OCI-LY1 (cell line): ENCODE data around the gene ARPC5L.

Source experiments
- H2AFZ ChIP-seq: fragments of 200-600 bp; sonication (generic), shearing (Covaris generic); 2 replicates; pipeline ENCODE4 v1.6.0; 2014; ENCODE audit warnings: antibody characterized with exemption, mild to moderate bottlenecking, low read length
- H3F3A ChIP-seq: fragments of 200-600 bp; sonication (generic), shearing (Covaris generic); 2 replicates; pipeline ENCODE4 v1.6.0; 2014; ENCODE audit warnings: mild to moderate bottlenecking, antibody characterized with exemption, low read length, moderate library complexity; ENCODE audit not compliant: insufficient read depth
- H3K27ac ChIP-seq: fragments of 200-600 bp; sonication (generic); 2 replicates; pipeline ENCODE4 v1.5.1; 2014; ENCODE audit warnings: low read length, mixed run types, mild to moderate bottlenecking, low read depth; ENCODE audit not compliant: poor library complexity, severe bottlenecking
- H3K27me3 ChIP-seq: fragments of 200-600 bp; sonication (generic); 2 replicates; pipeline ENCODE4 v1.6.0; 2014; ENCODE audit warnings: antibody characterized with exemption, mild to moderate bottlenecking, low read length, moderate library complexity; ENCODE audit not compliant: insufficient read depth
- H3K36me3 ChIP-seq: fragments of 200-600 bp; sonication (generic); 2 replicates; pipeline ENCODE4 v1.6.1; 2014; ENCODE audit warnings: mild to moderate bottlenecking, antibody characterized with exemption, low read length, moderate library complexity, mixed read lengths; ENCODE audit not compliant: insufficient read depth
- H3K4me1 ChIP-seq: fragments of 200-600 bp; sonication (generic); 2 replicates; pipeline ENCODE4 v1.5.1; 2014; ENCODE audit warnings: mild to moderate bottlenecking, low read length, moderate library complexity; ENCODE audit not compliant: insufficient read depth, severe bottlenecking
- H3K4me2 ChIP-seq: fragments of 200-600 bp; sonication (generic), shearing (Covaris generic); 2 replicates; pipeline ENCODE4 v1.6.1; 2014; ENCODE audit warnings: low read length
- H3K4me3 ChIP-seq: fragments of 200-600 bp; sonication (generic); 2 replicates; pipeline ENCODE4 v1.5.1; 2014; ENCODE audit warnings: low read length, low read depth, mild to moderate bottlenecking, mixed read lengths; ENCODE audit not compliant: poor library complexity, severe bottlenecking
- H3K79me2 ChIP-seq: fragments of 200-600 bp; shearing (Covaris generic); 2 replicates; pipeline ENCODE4 v1.6.1; 2016; ENCODE audit warnings: mixed run types, low read length, mixed read lengths; ENCODE audit not compliant: insufficient read depth
- H3K9ac ChIP-seq: fragments of 200-600 bp; sonication (generic), shearing (Covaris generic); 2 replicates; pipeline ENCODE4 v1.6.1; 2014; ENCODE audit warnings: mild to moderate bottlenecking, low read length, mixed read lengths
- H3K9me2 ChIP-seq: fragments of 200-600 bp; sonication (generic), shearing (Covaris generic); 2 replicates; pipeline ENCODE4 v1.6.1; 2014; ENCODE audit warnings: low read depth, mild to moderate bottlenecking, low read length, mixed read lengths
- H3K9me3 ChIP-seq: fragments of 200-600 bp; shearing (Covaris generic); 2 replicates; pipeline ENCODE4 v1.6.1; 2014; ENCODE audit warnings: low read length, mixed read lengths
- H4K20me1 ChIP-seq: fragments of 200-600 bp; sonication (generic), shearing (Covaris generic); 2 replicates; pipeline ENCODE4 v1.6.0; 2016; ENCODE audit warnings: mild to moderate bottlenecking, low read length; ENCODE audit not compliant: insufficient read depth
- CTCF ChIP-seq: fragments of 200-600 bp; sonication (generic), shearing (Covaris generic); IDR thresholded peaks from 2 replicates; pipeline ENCODE4 v1.5.1; 2017; ENCODE audit warnings: mild to moderate bottlenecking, antibody characterized with exemption, low read length, moderate library complexity, mixed read lengths
- EZH2 ChIP-seq: fragments of 200-600 bp; sonication (generic), shearing (Covaris generic); IDR thresholded peaks from 2 replicates; pipeline ENCODE4 v1.8.0; 2017; ENCODE audit warnings: borderline replicate concordance, mixed run types, mild to moderate bottlenecking, antibody characterized with exemption, low read length, moderate library complexity, mixed read lengths

The ARPC5L gene

GRCh38 chr9:124839612-124840299, 22.2 kb upstream of the ARPC5L start:
- no peak overlapping the region for H2AFZ ChIP-seq
- no peak overlapping the region for H3K9ac ChIP-seq
- H3K9me2 ChIP-seq, result no peaks in the 10 kb centered on the region
- no peaks in the 10 kb centered on the region for H3K9me3 ChIP-seq
- H3K4me3 ChIP-seq, result no peak overlapping the region
- no peak overlapping the region for H3K27ac ChIP-seq
- H3K36me3 ChIP-seq, result no peaks in the 10 kb centered on the region
- peaks cover 7% of the 10 kb centered on the region for H3K4me1 ChIP-seq
- no peak overlapping the region; the same call in 1 of the 2 replicates for H3K4me2 ChIP-seq
- H3K27me3 ChIP-seq, result no peaks in the 10 kb centered on the region
- H4K20me1 ChIP-seq, result no peaks in the 10 kb centered on the region
- H3F3A ChIP-seq, result no peaks in the 10 kb centered on the region
- no peaks in the 10 kb centered on the region for H3K79me2 ChIP-seq
- TF ChIP-seq CTCF (peak; percentile 48; the same call in 1 of the 2 replicates), EZH2 (no peak)

- H3K4me3 ChIP-seq, result no peak overlapping the region
- H3K27me3 ChIP-seq, result no peaks in the 10 kb centered on the region
- H3K27ac ChIP-seq, result no peak overlapping the region
- H4K20me1 ChIP-seq, result no peaks in the 10 kb centered on the region
- TF ChIP-seq EZH2 (no peak), CTCF (peak; percentile 84)
- no peaks in the 10 kb centered on the region for H3K36me3 ChIP-seq
- H3K9me2 ChIP-seq, result no peaks in the 10 kb centered on the region
- H3F3A ChIP-seq, result no peaks in the 10 kb centered on the region
- peak overlapping the region; percentile 44 for H3K4me2 ChIP-seq
- no peaks in the 10 kb centered on the region for H3K9me3 ChIP-seq
- no peak overlapping the region for H2AFZ ChIP-seq
- H3K4me1 ChIP-seq, result peaks cover 12% of the 10 kb centered on the region
- H3K9ac ChIP-seq, result no peak overlapping the region
- no peaks in the 10 kb centered on the region for H3K79me2 ChIP-seq
Measured at GRCh38 chr9:124840300-124840833, 21.6 kb upstream of the ARPC5L start.

- H3K36me3 ChIP-seq, result no peaks in the 10 kb centered on the region
- no peaks in the 10 kb centered on the region for H4K20me1 ChIP-seq
- H3K9me2 ChIP-seq, result no peaks in the 10 kb centered on the region
- TF ChIP-seq EZH2 (no peak), CTCF (no peak)
- no peaks in the 10 kb centered on the region for H3K27me3 ChIP-seq
- H3F3A ChIP-seq, result no peaks in the 10 kb centered on the region
- no peak overlapping the region for H3K4me3 ChIP-seq
- no peak overlapping the region for H3K27ac ChIP-seq
- no peak overlapping the region for H3K4me2 ChIP-seq
- no peaks in the 10 kb centered on the region for H3K79me2 ChIP-seq
- H2AFZ ChIP-seq, result no peak overlapping the region
- H3K9me3 ChIP-seq, result no peaks in the 10 kb centered on the region
- peaks cover 17% of the 10 kb centered on the region for H3K4me1 ChIP-seq
- H3K9ac ChIP-seq, result no peak overlapping the region
Measured at GRCh38 chr9:124841075-124841821, 20.7 kb upstream of the ARPC5L start.
